HPDE6-E6E7 (cell line): Measurements from ENCODE around the gene RALGPS2.

Experiments
- DNase-seq: peaks from one replicate; pipeline ENCODE4 v3.0.0; 2011; ENCODE audit warnings: missing footprints; ENCODE audit errors: extremely low spot score

Gene RALGPS2

GRCh38 chr1:178862864-178863263, 137.8 kb downstream of the RALGPS2 start:
- DNase-seq, result no peak

DNA sequence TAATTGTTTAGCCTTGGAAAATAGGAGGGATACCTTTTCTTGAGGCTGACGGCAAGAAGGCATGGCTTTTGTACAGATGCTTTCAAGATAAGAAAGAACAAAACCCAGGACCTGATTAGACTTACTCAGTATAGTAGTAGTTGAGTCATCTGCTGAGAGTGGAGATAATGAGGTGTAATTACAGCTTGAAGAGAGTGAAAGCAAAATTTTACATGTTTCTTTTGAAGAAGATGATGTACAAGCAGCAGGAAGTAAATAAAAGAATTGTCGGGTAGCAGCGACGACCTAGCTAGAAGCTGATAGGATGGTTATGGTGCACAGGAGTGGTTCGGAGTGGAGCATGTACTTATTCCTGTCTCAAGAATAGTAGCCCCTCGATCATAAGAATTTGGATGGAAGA, 139.3 kb downstream of the RALGPS2 start:
- DNase-seq, result no peak

GRCh38 chr1:178867670-178868069, 142.6 kb downstream of the RALGPS2 start:
- DNase-seq, result no peak

DNA sequence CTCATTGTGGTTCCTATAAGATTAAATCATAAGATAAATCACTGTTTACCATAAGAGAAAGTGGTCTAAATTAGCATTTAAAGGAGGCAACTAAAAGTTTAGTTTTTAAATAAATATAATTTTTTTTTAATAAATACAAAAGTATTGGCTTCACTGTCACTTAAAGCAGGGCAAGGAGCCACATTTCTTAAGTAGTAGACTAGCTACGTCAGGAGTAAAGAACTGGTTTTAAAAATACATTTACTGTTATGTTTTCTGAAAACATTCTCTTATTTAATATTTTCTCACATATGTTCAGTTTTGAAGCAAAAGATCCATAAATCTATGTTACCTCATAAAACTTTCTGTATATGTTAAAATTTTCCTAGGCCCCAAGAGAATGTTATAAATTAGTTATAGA, 143.7 kb downstream of the RALGPS2 start:
- no peak for DNase-seq

- no peak for DNase-seq
Observed at GRCh38 chr1:178869119-178869697, 144.2 kb downstream of the RALGPS2 start.

GRCh38 chr1:178870221-178870620, 145.2 kb downstream of the RALGPS2 start:
- DNase-seq, result no peak

GRCh38 chr1:178870944-178871343, 145.9 kb downstream of the RALGPS2 start, which contains the start of gene ANGPTL1:
TSS of gene ANGPTL1 (minus strand) at chr1:178871077. CDS start at chr1:178865776, 5,301 bp downstream.
- DNase-seq, result no peak

GRCh38 chr1:178871551-178872320, 146.7 kb downstream of the RALGPS2 start:
- no peak for DNase-seq

DNA sequence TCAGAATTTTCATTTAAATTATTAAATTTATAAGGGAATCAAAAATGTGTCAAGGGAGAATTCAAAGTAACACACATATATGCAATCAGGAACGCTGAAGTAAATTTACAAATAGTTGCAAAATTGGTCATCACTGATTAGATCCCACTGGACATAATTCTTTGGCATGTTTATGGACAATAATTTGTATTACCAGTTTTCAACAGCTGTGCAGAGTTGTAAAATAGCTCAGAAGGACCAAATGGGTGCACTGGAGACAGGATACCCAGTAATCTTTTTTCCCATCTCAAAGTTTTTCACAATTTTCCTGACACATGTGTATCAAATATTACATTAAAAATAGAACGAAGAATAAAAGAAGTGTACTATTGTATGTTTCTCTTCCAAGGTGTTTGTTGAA, 149.9 kb downstream of the RALGPS2 start:
- no peak for DNase-seq

DNA sequence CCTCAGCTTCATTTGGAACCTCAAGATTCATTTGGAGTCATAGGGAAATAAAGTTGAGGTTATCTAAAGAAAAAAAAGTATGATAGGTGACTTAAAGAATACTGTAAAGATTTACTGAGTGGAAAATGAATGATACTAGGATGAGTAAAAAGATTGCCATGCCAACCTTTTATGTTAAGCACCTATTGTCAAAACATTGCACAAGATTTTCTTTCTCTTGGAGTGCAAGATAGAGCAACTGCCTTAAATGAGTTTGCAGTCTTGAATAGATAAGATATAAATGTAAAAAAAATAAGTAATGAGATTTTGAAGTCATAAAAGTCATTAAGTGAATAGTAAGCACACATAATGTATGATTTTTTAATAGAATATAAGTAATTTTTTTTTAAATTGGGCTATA, 150.9 kb downstream of the RALGPS2 start:
- DNase-seq, result no peak

DNA sequence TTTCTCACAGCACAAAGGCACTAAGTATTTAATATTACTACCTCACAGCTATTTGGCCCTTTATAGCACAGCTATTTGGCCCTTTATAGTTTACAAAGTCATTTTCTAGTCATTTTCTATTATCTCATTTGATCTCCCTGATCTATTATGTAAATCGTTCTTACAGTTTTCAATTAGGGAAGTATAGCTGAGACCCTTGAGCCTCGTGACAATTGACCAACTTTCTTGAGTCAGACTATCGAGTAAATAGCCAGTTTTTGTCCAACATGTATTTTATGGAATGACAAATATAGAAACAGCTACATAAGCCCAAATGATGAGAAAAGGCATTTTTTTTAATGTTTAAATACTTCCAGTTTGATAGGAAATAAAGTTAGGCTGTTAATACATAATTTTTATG, 152.9 kb downstream of the RALGPS2 start:
- DNase-seq, result no peak

- DNase-seq, result no peak
Observed at GRCh38 chr1:178881950-178882349, 156.9 kb downstream of the RALGPS2 start.

DNA sequence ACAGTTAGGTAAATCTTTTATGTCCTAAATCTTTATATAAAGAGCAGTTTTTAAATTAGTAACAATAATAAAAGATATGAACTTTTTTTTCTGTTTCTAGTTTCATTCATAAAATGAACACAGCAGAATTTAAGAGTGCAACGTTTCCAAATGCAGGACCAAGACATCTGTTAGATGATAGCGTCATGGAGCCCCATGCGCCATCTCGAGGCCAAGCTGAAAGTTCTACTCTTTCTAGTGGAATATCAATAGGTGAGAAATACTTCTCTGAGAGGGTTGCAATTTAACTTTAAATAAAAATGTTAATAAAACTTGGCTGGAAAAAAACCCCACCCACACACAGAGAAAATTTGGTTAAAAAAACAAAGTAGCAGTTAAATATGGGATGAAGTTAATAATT, 160.8 kb downstream of the RALGPS2 start:
- no peak for DNase-seq

DNA sequence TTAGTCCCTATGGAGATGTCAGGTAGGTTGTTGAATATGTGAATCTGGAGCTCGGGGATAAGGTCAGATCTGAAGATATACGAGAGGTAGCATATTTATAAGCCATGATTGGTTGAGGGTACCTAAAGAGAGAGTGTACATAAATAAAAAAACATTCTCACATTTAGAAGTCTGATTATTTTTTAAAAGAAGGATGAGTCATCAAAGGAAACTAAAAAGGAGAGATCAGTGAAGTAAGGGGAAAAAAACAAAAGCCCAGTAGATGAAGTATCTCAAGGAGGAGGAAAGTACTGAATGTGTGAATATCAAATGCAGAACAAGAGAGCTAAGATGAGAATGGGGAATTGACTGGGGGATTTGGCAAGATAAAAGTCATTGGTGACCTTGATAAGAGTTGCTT, 161.5 kb downstream of the RALGPS2 start:
- DNase-seq, result no peak

DNA sequence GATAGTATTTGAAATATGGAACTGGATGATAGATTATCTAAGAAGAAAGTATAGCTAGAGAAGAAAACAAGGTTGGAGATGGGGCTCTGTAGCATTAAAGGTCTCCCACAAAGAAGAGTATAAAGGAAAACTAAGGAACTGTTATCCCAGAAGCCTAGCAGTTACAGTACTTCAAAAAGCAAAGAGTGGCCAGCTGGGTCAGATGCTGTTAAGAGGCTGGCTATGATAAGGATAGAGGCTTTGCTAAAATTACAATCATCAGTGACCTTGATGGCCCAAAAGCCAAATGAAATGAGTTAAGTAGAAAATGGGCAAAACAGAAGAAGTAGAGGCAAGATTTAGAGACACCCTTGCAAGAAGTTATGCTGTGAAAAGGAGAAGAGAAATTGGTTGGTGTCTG, 170.9 kb downstream of the RALGPS2 start:
- DNase-seq, result no peak

DNA sequence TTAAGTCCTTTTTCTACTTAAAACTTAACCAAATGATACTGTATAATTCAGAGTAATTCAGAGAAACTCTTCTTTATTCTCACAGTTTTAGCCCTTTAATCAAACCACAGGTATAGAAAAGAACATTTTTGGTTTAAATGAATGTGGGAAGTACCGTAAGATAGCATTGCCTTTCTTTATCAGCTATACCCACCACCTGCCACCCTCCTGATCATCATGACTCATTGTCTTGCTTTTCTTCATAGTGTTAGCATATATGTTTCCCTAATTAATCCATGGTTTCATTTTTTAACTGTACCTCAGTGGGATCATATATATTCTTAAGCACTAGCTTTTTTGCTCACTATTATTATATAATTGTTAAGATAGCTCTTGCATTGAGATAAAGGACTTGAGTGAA, 173.4 kb downstream of the RALGPS2 start:
- DNase-seq, result no peak

- no peak for DNase-seq
Observed at GRCh38 chr1:178899402-178899801, 174.4 kb downstream of the RALGPS2 start.

GRCh38 chr1:178901482-178902125, 176.6 kb downstream of the RALGPS2 start:
- DNase-seq, result no peak

GRCh38 chr1:178908358-178908757, 183.3 kb downstream of the RALGPS2 start:
- DNase-seq, result no peak

GRCh38 chr1:178910023-178910422, 185.0 kb downstream of the RALGPS2 start:
- DNase-seq, result no peak

- no peak for DNase-seq
Observed at GRCh38 chr1:178912597-178912996, 187.6 kb downstream of the RALGPS2 start.

DNA sequence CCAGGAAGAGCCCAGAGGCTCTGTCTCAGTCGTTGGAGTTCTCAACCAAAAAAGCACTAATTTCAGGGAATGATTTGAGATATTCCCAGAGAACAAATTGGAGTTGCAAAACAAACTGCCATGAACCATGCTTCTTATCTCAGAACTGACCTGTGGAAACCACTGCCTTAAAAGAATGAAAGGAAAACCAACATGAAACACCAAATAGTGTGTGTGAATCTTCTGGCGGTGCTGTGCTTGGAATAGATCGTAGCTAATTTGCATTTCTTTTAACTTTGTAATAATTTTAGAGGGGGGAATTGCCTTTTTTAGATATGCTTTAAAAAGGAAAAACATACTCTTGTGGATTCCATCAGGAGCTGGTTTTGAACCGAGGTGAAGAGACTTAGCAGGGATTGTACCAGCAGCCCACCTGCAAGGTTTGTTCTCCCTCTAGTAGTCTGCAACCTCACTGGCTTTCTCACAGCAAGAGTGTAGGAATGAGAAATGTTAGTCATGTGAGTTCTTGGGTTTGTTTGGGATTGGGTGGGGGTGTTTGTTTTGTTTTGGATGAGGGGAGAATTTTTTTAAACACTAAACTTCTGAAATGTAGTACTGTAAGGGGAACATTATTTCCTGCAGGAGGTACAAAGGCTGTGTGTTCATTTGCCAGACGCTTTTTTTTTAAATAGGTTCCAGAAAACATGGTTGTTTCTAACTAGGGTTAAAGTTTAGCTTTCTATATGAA, 191.6 kb downstream of the RALGPS2 start:
- DNase-seq, result no peak
